Measurements from ENCODE around the gene PREX1.

DNA sequence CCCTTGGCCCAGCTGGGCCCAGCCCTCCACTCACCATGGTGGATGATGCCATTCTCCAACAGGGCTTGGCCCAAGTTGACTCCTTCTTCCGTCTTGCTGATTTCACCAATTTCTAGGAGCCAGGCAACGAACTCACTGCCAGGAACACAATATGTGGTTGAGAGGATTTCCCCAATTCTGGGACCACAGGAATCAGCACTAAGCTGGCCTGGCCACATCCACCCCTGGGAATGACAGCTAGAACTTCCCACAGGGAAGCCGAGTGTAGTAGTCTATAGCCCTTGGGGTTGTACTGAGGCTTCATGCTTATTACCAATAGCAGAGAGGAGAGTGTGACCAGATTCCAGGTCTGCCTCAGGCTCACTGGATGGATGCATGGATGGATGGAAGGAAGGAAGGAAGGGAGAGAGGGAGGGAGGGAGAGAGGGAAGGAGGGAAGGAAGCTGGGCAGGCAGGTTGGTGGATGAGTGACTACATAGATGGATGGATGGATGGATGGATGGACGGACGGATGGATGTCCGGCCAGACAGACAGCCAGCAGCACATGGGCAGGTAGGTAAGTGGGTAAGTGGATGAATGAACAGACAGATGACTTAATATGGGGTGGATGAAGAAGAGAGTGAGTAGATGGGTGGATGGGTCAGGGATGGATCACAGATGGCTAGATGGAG lies 146.5 kb downstream of the PREX1 start:
- TF ChIP-seq POLR2AphosphoS5 (IDR thresholded peaks at IDR 0.05): no peak
- TF ChIP-seq, protein P1, sequence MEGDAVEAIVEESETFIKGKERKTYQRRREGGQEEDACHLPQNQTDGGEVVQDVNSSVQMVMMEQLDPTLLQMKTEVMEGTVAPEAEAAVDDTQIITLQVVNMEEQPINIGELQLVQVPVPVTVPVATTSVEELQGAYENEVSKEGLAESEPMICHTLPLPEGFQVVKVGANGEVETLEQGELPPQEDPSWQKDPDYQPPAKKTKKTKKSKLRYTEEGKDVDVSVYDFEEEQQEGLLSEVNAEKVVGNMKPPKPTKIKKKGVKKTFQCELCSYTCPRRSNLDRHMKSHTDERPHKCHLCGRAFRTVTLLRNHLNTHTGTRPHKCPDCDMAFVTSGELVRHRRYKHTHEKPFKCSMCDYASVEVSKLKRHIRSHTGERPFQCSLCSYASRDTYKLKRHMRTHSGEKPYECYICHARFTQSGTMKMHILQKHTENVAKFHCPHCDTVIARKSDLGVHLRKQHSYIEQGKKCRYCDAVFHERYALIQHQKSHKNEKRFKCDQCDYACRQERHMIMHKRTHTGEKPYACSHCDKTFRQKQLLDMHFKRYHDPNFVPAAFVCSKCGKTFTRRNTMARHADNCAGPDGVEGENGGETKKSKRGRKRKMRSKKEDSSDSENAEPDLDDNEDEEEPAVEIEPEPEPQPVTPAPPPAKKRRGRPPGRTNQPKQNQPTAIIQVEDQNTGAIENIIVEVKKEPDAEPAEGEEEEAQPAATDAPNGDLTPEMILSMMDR (IDR thresholded peaks at IDR 0.05): no peak
- TF ChIP-seq POLR2A (IDR thresholded peaks at IDR 0.05): no peak
